ENCODE results near the gene CHST11. TPM values are rescaled to one million over a fixed set of nuclear protein-coding genes. Genes with fewer than 3 reads are reported as not detected.

CHST11 gene
- total and polyA plus RNA-seq, 2 of the 4 experiments (the other 2 are of a cell fraction): 1.4 to 2.7 TPM

DNA sequence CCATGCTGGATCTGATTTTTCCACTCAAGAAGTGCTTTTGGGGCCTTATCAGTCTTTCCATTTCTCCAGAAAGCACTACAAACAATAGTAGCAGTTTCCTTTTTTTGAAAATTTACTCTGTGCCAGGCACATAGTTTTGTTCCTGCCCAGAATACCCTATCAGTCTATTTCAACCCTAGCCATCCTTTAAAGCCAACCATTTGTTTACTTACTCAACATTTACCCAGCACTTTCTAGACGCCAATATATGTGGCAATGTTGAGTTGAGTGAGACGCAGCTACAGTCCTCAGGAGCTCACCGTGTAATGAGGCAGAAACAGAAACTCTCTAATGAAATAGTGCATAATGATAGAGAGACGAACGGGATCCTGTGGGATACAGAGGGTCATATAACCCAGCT, 32.9 kb upstream of the CHST11 start:
- H3K36me3 ChIP-seq (ENCODE audit: control insufficient read depth, insufficient read depth, low read length): no peaks in the 10 kb centered on the region
- H3K27me3 ChIP-seq (ENCODE audit: control insufficient read depth, insufficient read depth, low read length): peaks cover 44% of the 10 kb centered on the region
- no peak overlapping the region for H3K9ac ChIP-seq (ENCODE audit: low read depth, low read length)
- dilution Hi-C loops (cut with HindIII; ENCODE audit: low sequenced_read_pairs, unreplicated experiment): no loop called here
- no peak overlapping the region for H3K4me2 ChIP-seq (ENCODE audit: low read depth, low read length)
- H4K91ac ChIP-seq (ENCODE audit: insufficient read depth, low read depth, low read length): no peak overlapping the region
- ChIA-PET POLR2A (ENCODE audit: unreplicated experiment) (no interaction called here), CTCF (interaction anchor here (1.2 kb wide), 1 partner anchor 41 kb away, joined by 5 read pairs; no protein-coding TSS in a partner anchor)
- H2BK120ac ChIP-seq (ENCODE audit: low read depth, low read length): no peak overlapping the region
- 72% methylated on average over 2 of the region's 5 CpGs; no CpG with 5 or more reads in 1 of the 2 experiments for WGBS, 2 experiments (ENCODE audit: extremely low coverage in 2 of 2, insufficient read length in 1 of 2)
- ATAC-seq (ENCODE audit: low read depth) (no peak), DNase-seq (no peak)
- no peaks in the 10 kb centered on the region for H4K20me1 ChIP-seq (ENCODE audit: insufficient read depth, low read length)
- no peak overlapping the region for H2BK5ac ChIP-seq (ENCODE audit: low read depth, low read length, poor library complexity, severe bottlenecking)
- H2AK9ac ChIP-seq (replicated peaks; ENCODE audit: low read depth, low read length, poor library complexity): no peak overlapping the region
- no peak overlapping the region for H3K4me3 ChIP-seq (ENCODE audit: insufficient read depth, low read depth, low read length)
- H3K79me1 ChIP-seq (ENCODE audit: low read depth in 1 of 2, low read length in 2 of 2): no peaks in the 10 kb centered on the region
- H3K9me1 ChIP-seq (ENCODE audit: insufficient read depth, low read length): no peaks in the 10 kb centered on the region
- no TSS peak for BruUV-seq (replicated peaks)
- no peak overlapping the region for H2BK15ac ChIP-seq (ENCODE audit: low read depth, low read length)
- intact Hi-C loops (cut with micrococcal nuclease): no loop called here
- no peak overlapping the region for H4K5ac ChIP-seq (ENCODE audit: low read depth, low read length)
- H2AK5ac ChIP-seq (ENCODE audit: low read depth, low read length): no peak overlapping the region
- no peak overlapping the region for H2AFZ ChIP-seq (replicated peaks; ENCODE audit: low read length, poor library complexity)
- H3K9me3 ChIP-seq (ENCODE audit: control insufficient read depth, insufficient read depth, low read length): no peaks in the 10 kb centered on the region
- H3K4me1 ChIP-seq (ENCODE audit: control insufficient read depth, insufficient read depth, low read length): peaks cover 2% of the 10 kb centered on the region; the same call in 1 of the 2 replicates
- no peak overlapping the region for H2BK20ac ChIP-seq (ENCODE audit: low read depth, low read length)
- no peak overlapping the region for H3K18ac ChIP-seq (ENCODE audit: low read depth, low read length)
- H4K8ac ChIP-seq (ENCODE audit: low read depth in 2 of 2, low read length in 2 of 2): no peak overlapping the region
- no peak overlapping the region for H3K23ac ChIP-seq (ENCODE audit: low read depth, low read length)
- no peak overlapping the region for H3K14ac ChIP-seq (replicated peaks; ENCODE audit: low read depth, low read length)
- no peak overlapping the region for H3K4ac ChIP-seq (ENCODE audit: low read depth, low read length)
- no peak overlapping the region for H3K27ac ChIP-seq (ENCODE audit: insufficient read depth, low read length)
- in situ Hi-C loops (cut with MboI; ENCODE audit: low sequenced_read_pairs): no loop called here
- no peak overlapping the region for H3K56ac ChIP-seq (ENCODE audit: extremely low read depth, insufficient read depth, low read length)
- TF ChIP-seq, protein P1, sequence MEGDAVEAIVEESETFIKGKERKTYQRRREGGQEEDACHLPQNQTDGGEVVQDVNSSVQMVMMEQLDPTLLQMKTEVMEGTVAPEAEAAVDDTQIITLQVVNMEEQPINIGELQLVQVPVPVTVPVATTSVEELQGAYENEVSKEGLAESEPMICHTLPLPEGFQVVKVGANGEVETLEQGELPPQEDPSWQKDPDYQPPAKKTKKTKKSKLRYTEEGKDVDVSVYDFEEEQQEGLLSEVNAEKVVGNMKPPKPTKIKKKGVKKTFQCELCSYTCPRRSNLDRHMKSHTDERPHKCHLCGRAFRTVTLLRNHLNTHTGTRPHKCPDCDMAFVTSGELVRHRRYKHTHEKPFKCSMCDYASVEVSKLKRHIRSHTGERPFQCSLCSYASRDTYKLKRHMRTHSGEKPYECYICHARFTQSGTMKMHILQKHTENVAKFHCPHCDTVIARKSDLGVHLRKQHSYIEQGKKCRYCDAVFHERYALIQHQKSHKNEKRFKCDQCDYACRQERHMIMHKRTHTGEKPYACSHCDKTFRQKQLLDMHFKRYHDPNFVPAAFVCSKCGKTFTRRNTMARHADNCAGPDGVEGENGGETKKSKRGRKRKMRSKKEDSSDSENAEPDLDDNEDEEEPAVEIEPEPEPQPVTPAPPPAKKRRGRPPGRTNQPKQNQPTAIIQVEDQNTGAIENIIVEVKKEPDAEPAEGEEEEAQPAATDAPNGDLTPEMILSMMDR (conservative IDR thresholded peaks at IDR 0.05; ENCODE audit: low read depth, low read length): no peak
- TF ChIP-seq NFE2L2 (IDR thresholded peaks at IDR 0.05; ENCODE audit: low read depth, low read length) (no peak), BHLHE40 (IDR thresholded peaks at IDR 0.05; ENCODE audit: low read depth, low read length) (no peak), POLR2A (IDR thresholded peaks at IDR 0.05; ENCODE audit: low read depth, low read length) (no peak)
- TF ChIP-seq, protein P2, sequence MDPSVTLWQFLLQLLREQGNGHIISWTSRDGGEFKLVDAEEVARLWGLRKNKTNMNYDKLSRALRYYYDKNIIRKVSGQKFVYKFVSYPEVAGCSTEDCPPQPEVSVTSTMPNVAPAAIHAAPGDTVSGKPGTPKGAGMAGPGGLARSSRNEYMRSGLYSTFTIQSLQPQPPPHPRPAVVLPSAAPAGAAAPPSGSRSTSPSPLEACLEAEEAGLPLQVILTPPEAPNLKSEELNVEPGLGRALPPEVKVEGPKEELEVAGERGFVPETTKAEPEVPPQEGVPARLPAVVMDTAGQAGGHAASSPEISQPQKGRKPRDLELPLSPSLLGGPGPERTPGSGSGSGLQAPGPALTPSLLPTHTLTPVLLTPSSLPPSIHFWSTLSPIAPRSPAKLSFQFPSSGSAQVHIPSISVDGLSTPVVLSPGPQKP (IDR thresholded peaks at IDR 0.05; ENCODE audit: borderline replicate concordance, low read depth, low read length): no peak
